Measurements from ENCODE around the gene ZNRF3.

Gene ZNRF3

GRCh38 chr22:29044657-29045176 lies 161.3 kb downstream of the ZNRF3 start:
- DNase-seq (ENCODE audit: insufficient read length, low spot score) = no peak
- FAIRE-seq = no peak
- no peak for TF ChIP-seq TAF1 (IDR thresholded peaks at IDR 0.05; ENCODE audit: low read depth, low read length)

DNA sequence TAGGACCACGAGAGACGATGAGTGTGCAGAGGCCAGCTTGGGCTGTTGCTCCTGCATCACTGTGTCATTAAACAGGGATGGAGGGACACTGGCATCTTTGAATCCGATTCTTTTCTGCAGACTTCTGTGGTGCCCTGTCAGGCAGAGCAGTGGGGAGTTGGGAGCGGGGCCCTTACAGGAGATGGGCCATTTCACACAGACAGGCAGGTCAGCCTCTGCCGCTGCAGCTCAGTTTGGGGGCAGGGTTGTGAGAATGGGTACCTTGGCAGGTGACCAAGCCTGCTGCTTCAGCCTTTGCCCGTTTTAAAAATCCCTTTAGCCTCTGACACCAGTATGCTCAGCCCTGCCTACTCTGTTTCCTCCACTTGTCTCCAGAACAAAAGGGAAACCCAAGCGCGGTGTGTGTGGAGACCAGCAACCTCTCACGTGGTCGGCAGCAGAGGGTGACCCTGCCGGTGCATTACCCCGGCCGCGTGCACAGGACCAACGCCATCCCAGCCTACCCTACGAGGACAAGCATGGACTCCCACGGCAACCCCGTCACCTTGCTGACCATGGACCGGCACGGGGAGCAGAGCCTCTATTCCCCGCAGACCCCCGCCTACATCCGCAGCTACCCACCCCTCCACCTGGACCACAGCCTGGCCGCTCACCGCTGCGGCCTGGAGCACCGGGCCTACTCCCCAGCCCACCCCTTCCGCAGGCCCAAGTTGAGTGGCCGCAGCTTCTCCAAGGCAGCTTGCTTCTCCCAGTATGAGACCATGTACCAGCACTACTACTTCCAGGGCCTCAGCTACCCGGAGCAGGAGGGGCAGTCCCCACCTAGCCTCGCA lies 165.7 kb downstream of the ZNRF3 start:
- no peak for DNase-seq (ENCODE audit: insufficient read length, low spot score)
- no peak for TF ChIP-seq POLR2AphosphoS5 (IDR thresholded peaks at IDR 0.05; ENCODE audit: low read depth, low read length)
- no peak for TF ChIP-seq POLR2A (IDR thresholded peaks at IDR 0.05; ENCODE audit: low read depth, low read length)
- no peak for TF ChIP-seq PAX5 (IDR thresholded peaks at IDR 0.05; ENCODE audit: insufficient read depth, low read length, severe bottlenecking)
- no peak for TF ChIP-seq TAF1 (IDR thresholded peaks at IDR 0.05; ENCODE audit: low read depth, low read length)
- TF ChIP-seq SPI1 (IDR thresholded peaks at IDR 0.05; ENCODE audit: low read depth, low read length) = no peak
- no peak for TF ChIP-seq POU2F2 (IDR thresholded peaks at IDR 0.05; ENCODE audit: low read depth, low read length)
- no peak for FAIRE-seq

- no peak for FAIRE-seq
- DNase-seq (ENCODE audit: insufficient read length, low spot score) = no peak
- TF ChIP-seq TAF1 (IDR thresholded peaks at IDR 0.05; ENCODE audit: low read depth, low read length) (no peak), PAX5 (IDR thresholded peaks at IDR 0.05; ENCODE audit: insufficient read depth, low read length, severe bottlenecking) (no peak), SPI1 (IDR thresholded peaks at IDR 0.05; ENCODE audit: low read depth, low read length) (no peak), POU2F2 (IDR thresholded peaks at IDR 0.05; ENCODE audit: low read depth, low read length) (no peak), POLR2A (IDR thresholded peaks at IDR 0.05; ENCODE audit: low read depth, low read length) (no peak), POLR2AphosphoS5 (IDR thresholded peaks at IDR 0.05; ENCODE audit: low read depth, low read length) (no peak)
These were observed 166.4 kb downstream of the ZNRF3 start for GRCh38 chr22:29049655-29050263.

- no peak for TF ChIP-seq TAF1 (IDR thresholded peaks at IDR 0.05; ENCODE audit: low read depth, low read length)
- TF ChIP-seq POLR2A (IDR thresholded peaks at IDR 0.05; ENCODE audit: low read depth, low read length) = no peak
- no peak for TF ChIP-seq POU2F2 (IDR thresholded peaks at IDR 0.05; ENCODE audit: low read depth, low read length)
- no peak for TF ChIP-seq PAX5 (IDR thresholded peaks at IDR 0.05; ENCODE audit: insufficient read depth, low read length, severe bottlenecking)
- no peak for TF ChIP-seq POLR2AphosphoS5 (IDR thresholded peaks at IDR 0.05; ENCODE audit: low read depth, low read length)
- no peak for TF ChIP-seq SPI1 (IDR thresholded peaks at IDR 0.05; ENCODE audit: low read depth, low read length)
- FAIRE-seq = no peak
These were observed 167.1 kb downstream of the ZNRF3 start for GRCh38 chr22:29050457-29050856.

GRCh38 chr22:29053048-29053702 lies 169.8 kb downstream of the ZNRF3 start:
- FAIRE-seq (no peak), DNase-seq (ENCODE audit: insufficient read length, low spot score) (no peak)
- no peak for TF ChIP-seq PAX5 (IDR thresholded peaks at IDR 0.05; ENCODE audit: insufficient read depth, low read length, severe bottlenecking)
- TF ChIP-seq POLR2AphosphoS5 (IDR thresholded peaks at IDR 0.05; ENCODE audit: low read depth, low read length) = no peak
- TF ChIP-seq POLR2A (IDR thresholded peaks at IDR 0.05; ENCODE audit: low read depth, low read length) = no peak
- TF ChIP-seq SPI1 (IDR thresholded peaks at IDR 0.05; ENCODE audit: low read depth, low read length) = no peak
- no peak for TF ChIP-seq POU2F2 (IDR thresholded peaks at IDR 0.05; ENCODE audit: low read depth, low read length)
- TF ChIP-seq TAF1 (IDR thresholded peaks at IDR 0.05; ENCODE audit: low read depth, low read length) = no peak

More at GRCh38 chr22:29050457-29050856, 167.1 kb downstream of the ZNRF3 start:
- no peak for DNase-seq (ENCODE audit: insufficient read length, low spot score)

- TF ChIP-seq SPI1 (IDR thresholded peaks at IDR 0.05; ENCODE audit: low read depth, low read length) (no peak), PAX5 (IDR thresholded peaks at IDR 0.05; ENCODE audit: insufficient read depth, low read length, severe bottlenecking) (no peak), POLR2A (IDR thresholded peaks at IDR 0.05; ENCODE audit: low read depth, low read length) (no peak), POU2F2 (IDR thresholded peaks at IDR 0.05; ENCODE audit: low read depth, low read length) (no peak), TAF1 (IDR thresholded peaks at IDR 0.05; ENCODE audit: low read depth, low read length) (no peak), POLR2AphosphoS5 (IDR thresholded peaks at IDR 0.05; ENCODE audit: low read depth, low read length) (no peak)
These were observed 170.9 kb downstream of the ZNRF3 start for GRCh38 chr22:29054251-29054767.

DNA sequence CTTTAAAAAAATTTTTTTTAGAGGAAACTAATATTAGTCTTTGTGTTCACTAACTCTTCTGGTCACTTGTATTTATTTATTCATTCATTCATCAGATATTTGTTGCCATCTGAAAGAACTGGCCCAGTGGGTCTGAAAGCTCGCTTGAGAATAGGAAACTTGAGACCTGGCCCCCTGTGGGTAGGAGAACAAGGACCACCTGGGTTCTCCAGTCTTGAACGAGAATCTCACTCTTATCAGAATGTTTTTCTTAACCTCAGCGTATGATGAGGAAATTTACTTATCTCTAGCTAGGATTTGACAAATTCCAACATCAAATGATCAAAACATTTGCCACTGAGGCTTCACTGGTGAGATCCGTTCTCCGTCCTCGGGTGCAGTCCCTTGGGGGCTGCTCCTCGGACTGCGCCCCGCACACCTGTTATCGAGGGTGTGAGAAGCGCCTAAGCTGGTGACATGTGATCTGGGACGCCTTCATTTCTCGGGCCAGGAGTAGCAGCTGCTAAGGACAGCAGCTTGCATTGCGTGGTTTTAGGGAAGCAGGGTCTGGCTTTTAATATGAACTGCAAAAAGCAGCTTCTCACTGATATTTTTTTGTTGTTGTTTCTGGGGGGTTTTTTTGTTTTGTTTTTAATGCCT lies 171.9 kb downstream of the ZNRF3 start:
- FAIRE-seq (no peak), DNase-seq (ENCODE audit: insufficient read length, low spot score) (no peak)
- no peak for TF ChIP-seq PAX5 (IDR thresholded peaks at IDR 0.05; ENCODE audit: insufficient read depth, low read length, severe bottlenecking)
- TF ChIP-seq POLR2A (IDR thresholded peaks at IDR 0.05; ENCODE audit: low read depth, low read length) = no peak
- TF ChIP-seq POU2F2 (IDR thresholded peaks at IDR 0.05; ENCODE audit: low read depth, low read length) = no peak
- no peak for TF ChIP-seq TAF1 (IDR thresholded peaks at IDR 0.05; ENCODE audit: low read depth, low read length)
- no peak for TF ChIP-seq POLR2AphosphoS5 (IDR thresholded peaks at IDR 0.05; ENCODE audit: low read depth, low read length)
- no peak for TF ChIP-seq SPI1 (IDR thresholded peaks at IDR 0.05; ENCODE audit: low read depth, low read length)

More at GRCh38 chr22:29054251-29054767, 170.9 kb downstream of the ZNRF3 start:
- DNase-seq (ENCODE audit: insufficient read length, low spot score) (no peak), FAIRE-seq (no peak)

DNA sequence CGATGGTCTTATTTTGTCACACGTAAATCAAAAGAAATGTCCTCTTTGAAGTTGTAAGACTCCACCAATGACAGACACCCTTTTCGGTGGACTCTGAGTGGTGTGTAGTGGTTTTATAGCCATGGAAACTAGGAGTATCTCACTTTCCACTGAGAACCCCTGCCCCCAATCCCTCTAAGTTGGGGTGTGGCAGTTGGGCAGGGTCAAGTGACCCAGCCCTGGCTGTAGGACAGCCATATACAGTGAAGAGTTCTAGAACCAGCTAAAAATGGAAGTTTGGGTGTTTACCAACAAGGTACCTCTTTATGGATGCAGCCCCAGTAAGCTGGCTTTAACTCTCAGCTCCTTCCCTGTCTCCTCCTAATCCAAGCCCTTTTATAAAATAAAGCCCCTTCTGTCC lies 173.1 kb downstream of the ZNRF3 start:
- TF ChIP-seq PAX5 (IDR thresholded peaks at IDR 0.05; ENCODE audit: insufficient read depth, low read length, severe bottlenecking) = no peak
- TF ChIP-seq TAF1 (IDR thresholded peaks at IDR 0.05; ENCODE audit: low read depth, low read length) = no peak
- TF ChIP-seq POU2F2 (IDR thresholded peaks at IDR 0.05; ENCODE audit: low read depth, low read length) = no peak
- TF ChIP-seq SPI1 (IDR thresholded peaks at IDR 0.05; ENCODE audit: low read depth, low read length) = no peak
- TF ChIP-seq POLR2A (IDR thresholded peaks at IDR 0.05; ENCODE audit: low read depth, low read length) = no peak
- TF ChIP-seq POLR2AphosphoS5 (IDR thresholded peaks at IDR 0.05; ENCODE audit: low read depth, low read length) = no peak
- FAIRE-seq = no peak
- DNase-seq (ENCODE audit: insufficient read length, low spot score) = no peak
